ENCODE data around the gene SLC25A1.

- TF ChIP-seq CTCF (conservative IDR thresholded peaks at IDR 0.05; ENCODE audit: low read length) (no peak), EZH2phosphoT487 (IDR thresholded peaks at IDR 0.05; ENCODE audit: borderline replicate concordance) (no peak)
Measured at GRCh38 chr22:19134176-19134831, 44.2 kb downstream of the SLC25A1 start.

All from Loucy (cell line).